ENCODE results near the gene UBE2D3.
"Not testable (repeated sequence)": the region's sequence is repeated elsewhere in the genome, so short reads cannot be mapped to it uniquely, and the experiment has no call there.

Gene UBE2D3

DNA sequence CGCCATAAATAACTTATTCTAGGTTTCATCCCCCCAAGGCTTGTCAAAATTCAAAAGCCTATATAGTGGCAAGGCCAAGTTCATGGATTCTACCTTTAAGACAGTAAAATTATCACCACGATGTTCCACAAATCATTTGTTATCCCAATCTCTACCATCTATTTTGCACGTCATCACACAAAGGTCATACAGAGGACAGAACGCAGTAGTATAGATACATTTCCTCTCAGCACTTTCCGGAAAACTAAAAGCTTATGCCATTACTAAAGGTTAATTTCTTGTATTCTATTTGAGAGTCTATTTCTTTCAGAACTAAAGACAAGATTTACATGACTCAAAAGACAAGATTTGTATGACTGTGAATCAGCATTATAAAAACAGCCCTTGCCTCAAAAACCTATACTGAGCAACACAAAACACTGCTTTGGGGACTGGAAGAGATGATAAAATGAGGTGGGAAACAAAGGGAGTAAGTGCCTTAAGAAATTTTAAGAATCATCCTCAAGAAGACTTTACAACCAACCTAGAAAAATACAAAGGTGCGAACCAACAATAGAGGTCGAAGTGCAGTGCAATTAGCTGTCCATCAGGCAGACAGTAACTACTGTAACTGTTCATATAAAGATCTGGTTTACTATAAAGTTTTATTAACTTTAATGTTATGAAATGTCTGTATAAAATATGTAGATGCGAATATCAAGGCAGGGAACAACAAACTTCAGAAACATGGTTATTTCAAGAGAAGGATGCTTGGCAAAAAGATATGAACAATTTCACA, 7.6 kb downstream of the UBE2D3 start:
- Mint-ChIP-seq H3K36me3 (no peaks in the 10 kb centered on the region), H3K4me3 (no peak overlapping the region), H3K27ac (no peak overlapping the region), H3K9me3 (no peaks in the 10 kb centered on the region), H3K4me1 (peaks cover 70% of the 10 kb centered on the region)
- no peak for DNase-seq (ENCODE audit: low spot score in 2 of 2)
- ATAC-seq, result peak; percentile 82

GRCh38 chr4:102819100-102819499, 8.3 kb downstream of the UBE2D3 start:
- H3K36me3 Mint-ChIP-seq; H3K4me3 Mint-ChIP-seq; ATAC-seq; H3K9me3 Mint-ChIP-seq; DNase-seq (ENCODE audit: low spot score in 2 of 2): not testable (repeated sequence)
- Mint-ChIP-seq H3K4me1 (peaks cover 70% of the 10 kb centered on the region), H3K27ac (peak overlapping the region; percentile 37)

- no peak for DNase-seq (ENCODE audit: low spot score in 2 of 2)
- peak overlapping the region; percentile 79 for H3K27ac Mint-ChIP-seq
- no peaks in the 10 kb centered on the region for H3K36me3 Mint-ChIP-seq
- H3K4me3 Mint-ChIP-seq, result no peak overlapping the region
- ATAC-seq, result peak; percentile 18
- no peaks in the 10 kb centered on the region for H3K9me3 Mint-ChIP-seq
- peaks cover 77% of the 10 kb centered on the region for H3K4me1 Mint-ChIP-seq
These were observed 9.6 kb downstream of the UBE2D3 start for GRCh38 chr4:102817613-102818268.

GRCh38 chr4:102817021-102817605, 10.2 kb downstream of the UBE2D3 start:
- H3K27ac Mint-ChIP-seq, result peak overlapping the region; percentile 79
- no peaks in the 10 kb centered on the region for H3K36me3 Mint-ChIP-seq
- peaks cover 75% of the 10 kb centered on the region for H3K4me1 Mint-ChIP-seq
- ATAC-seq (peak; percentile 62), DNase-seq (ENCODE audit: low spot score in 2 of 2) (no peak)
- no peak overlapping the region for H3K4me3 Mint-ChIP-seq
- no peaks in the 10 kb centered on the region for H3K9me3 Mint-ChIP-seq

- DNase-seq (ENCODE audit: low spot score in 2 of 2), result no peak
- no peaks in the 10 kb centered on the region for H3K36me3 Mint-ChIP-seq
- H3K4me3 Mint-ChIP-seq, result no peak overlapping the region
These were observed 11.4 kb downstream of the UBE2D3 start for GRCh38 chr4:102815981-102816380.

DNA sequence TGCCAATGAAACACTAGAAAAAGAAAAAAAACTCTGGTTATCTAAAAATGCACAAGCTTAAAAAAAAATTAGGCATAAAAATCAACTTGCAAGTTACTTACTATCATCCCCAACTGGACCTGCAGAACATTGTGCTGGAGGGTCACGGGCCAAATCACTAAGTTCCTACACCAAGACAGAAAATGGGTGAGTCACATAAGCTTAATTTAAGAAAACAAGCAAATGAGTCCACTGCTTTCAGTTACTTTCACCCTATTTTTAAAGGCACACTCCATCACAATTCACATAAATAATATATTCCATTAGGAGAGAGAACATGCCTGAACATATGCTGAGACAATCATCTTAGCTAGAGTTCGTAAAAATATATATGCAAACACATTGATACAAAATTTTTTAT, 17.7 kb downstream of the UBE2D3 start:
- ATAC-seq (no peak), DNase-seq (ENCODE audit: low spot score in 2 of 2) (no peak)
- H3K27ac Mint-ChIP-seq, result peak overlapping the region; percentile 40
- H3K4me1 Mint-ChIP-seq, result peaks cover 66% of the 10 kb centered on the region
- no peaks in the 10 kb centered on the region for H3K9me3 Mint-ChIP-seq
- no peaks in the 10 kb centered on the region for H3K36me3 Mint-ChIP-seq
- peak overlapping the region; percentile 11 for H3K4me3 Mint-ChIP-seq

More at GRCh38 chr4:102815981-102816380, 11.4 kb downstream of the UBE2D3 start:
- no peaks in the 10 kb centered on the region for H3K9me3 Mint-ChIP-seq
- ATAC-seq, result peak; percentile 53
- H3K4me1 Mint-ChIP-seq, result peaks cover 79% of the 10 kb centered on the region
- peak overlapping the region; percentile 79 for H3K27ac Mint-ChIP-seq

DNA sequence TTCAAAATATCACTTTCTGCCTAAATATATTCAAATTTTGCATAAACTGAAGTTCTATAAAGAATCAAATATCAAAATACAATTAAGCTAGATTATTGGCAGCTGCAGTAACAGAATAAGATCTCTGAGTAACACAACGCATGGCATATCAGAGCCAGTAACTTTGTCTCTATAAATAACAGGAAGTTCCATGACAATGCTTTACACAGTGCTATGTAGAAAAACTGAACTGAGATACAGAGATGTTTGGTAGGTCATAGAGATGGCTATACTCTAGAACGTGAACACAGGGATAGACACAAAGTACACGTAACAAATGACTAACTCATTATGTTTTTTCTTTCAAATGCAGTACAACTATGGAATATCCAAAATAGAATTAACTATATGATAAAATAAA, 18.2 kb downstream of the UBE2D3 start:
- Mint-ChIP-seq H3K4me3 (no peak overlapping the region), H3K9me3 (no peaks in the 10 kb centered on the region), H3K4me1 (peaks cover 66% of the 10 kb centered on the region), H3K27ac (peak overlapping the region; percentile 40), H3K36me3 (no peaks in the 10 kb centered on the region)
- ATAC-seq (peak; percentile 61), DNase-seq (ENCODE audit: low spot score in 2 of 2) (no peak)

DNA sequence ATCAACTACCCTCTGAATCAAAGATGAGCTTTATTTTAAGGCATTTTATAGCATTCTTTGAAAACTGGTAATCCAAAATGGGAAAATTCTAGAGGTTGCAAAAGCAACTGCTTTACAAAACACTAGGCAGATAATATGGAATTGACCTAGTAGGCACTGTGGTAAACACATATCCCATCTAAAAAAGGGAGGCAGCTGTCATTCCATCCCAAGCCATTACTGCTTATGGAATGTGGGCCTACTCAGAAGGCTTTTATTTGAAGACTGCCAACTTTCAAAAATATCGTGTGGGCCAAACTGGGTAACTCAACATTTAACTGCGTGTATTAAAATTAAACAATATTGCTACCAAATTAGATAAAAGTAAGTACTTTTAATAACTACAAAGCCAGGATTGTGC, 19.3 kb downstream of the UBE2D3 start:
- no peak for ATAC-seq
- H3K4me3 Mint-ChIP-seq, result no peak overlapping the region
- peak overlapping the region; percentile 76 for H3K27ac Mint-ChIP-seq
- no peaks in the 10 kb centered on the region for H3K36me3 Mint-ChIP-seq
- no peak for DNase-seq (ENCODE audit: low spot score in 2 of 2)
- peaks cover 63% of the 10 kb centered on the region for H3K4me1 Mint-ChIP-seq
- H3K9me3 Mint-ChIP-seq, result no peaks in the 10 kb centered on the region

DNA sequence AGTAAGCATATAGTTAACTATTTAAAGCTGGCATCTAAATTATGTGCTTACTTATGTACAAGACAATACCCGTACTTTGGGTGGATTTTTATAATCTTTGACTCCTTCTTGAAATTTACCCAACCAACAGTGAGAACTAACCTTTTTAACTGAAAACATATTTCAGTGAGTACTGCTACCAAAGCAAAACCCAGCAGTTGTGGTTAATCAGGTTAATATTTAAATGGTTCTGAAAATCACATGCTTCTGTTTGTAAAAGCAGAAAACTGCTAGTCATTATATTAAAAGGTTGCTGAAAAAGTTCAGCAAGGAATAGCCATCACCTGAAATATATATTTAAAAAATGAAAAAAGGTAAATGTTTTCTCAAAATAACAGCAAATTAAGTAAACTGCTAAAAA, 20.0 kb downstream of the UBE2D3 start:
- H3K9me3 Mint-ChIP-seq, result no peaks in the 10 kb centered on the region
- H3K4me3 Mint-ChIP-seq, result no peak overlapping the region
- no peak for DNase-seq (ENCODE audit: low spot score in 2 of 2)
- no peaks in the 10 kb centered on the region for H3K36me3 Mint-ChIP-seq
- H3K27ac Mint-ChIP-seq, result peak overlapping the region; percentile 76
- no peak for ATAC-seq
- H3K4me1 Mint-ChIP-seq, result peaks cover 64% of the 10 kb centered on the region

GRCh38 chr4:102799816-102800215, 27.5 kb downstream of the UBE2D3 start:
- no peak for DNase-seq (ENCODE audit: low spot score in 2 of 2)
- Mint-ChIP-seq H3K4me3 (no peak overlapping the region), H3K36me3 (no peaks in the 10 kb centered on the region), H3K27ac (no peak overlapping the region), H3K9me3 (no peaks in the 10 kb centered on the region), H3K4me1 (peaks cover 27% of the 10 kb centered on the region)
- no peak for ATAC-seq

- Mint-ChIP-seq H3K4me3 (no peak overlapping the region), H3K4me1 (peaks cover 22% of the 10 kb centered on the region), H3K36me3 (peaks cover 15% of the 10 kb centered on the region), H3K27ac (no peak overlapping the region), H3K9me3 (peaks cover 5% of the 10 kb centered on the region)
- ATAC-seq, result no peak
- DNase-seq (ENCODE audit: low spot score in 2 of 2), result no peak
These were observed 32.4 kb downstream of the UBE2D3 start for GRCh38 chr4:102794999-102795398.

GRCh38 chr4:102792361-102792936, 34.9 kb downstream of the UBE2D3 start:
- ATAC-seq (no peak), DNase-seq (ENCODE audit: low spot score in 2 of 2) (no peak)
- Mint-ChIP-seq H3K4me3 (no peak overlapping the region), H3K9me3 (peaks cover 7% of the 10 kb centered on the region), H3K4me1 (peaks cover 34% of the 10 kb centered on the region), H3K27ac (peak overlapping the region; percentile 3), H3K36me3 (peaks cover 29% of the 10 kb centered on the region)

DNA sequence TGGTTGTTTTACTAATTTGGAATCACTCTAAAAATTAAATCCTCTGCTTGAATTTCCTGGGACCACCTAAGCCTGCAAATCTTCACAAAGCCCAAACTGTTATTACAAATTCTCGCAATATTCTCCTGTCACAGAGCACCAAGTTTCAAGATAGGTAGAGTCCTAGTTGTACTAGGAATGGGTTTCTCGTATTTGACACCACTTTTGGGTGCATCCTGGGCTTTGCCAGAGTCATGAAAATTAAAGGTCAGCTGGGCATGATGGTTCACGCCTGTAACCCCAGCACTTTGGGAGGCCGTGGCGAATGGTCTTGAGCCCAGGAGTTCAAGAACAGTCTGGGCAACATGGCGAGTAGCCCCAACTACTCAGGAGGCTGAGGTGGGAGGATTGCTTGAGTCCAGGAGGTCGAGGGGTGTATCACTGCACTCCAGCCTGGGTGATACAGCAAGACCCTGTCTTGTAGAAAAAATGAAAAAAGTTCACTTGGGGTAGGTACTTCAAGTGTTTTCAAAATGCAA, 36.0 kb downstream of the UBE2D3 start:
- no peak for DNase-seq (ENCODE audit: low spot score in 2 of 2)
- Mint-ChIP-seq H3K4me3 (no peak overlapping the region), H3K9me3 (peaks cover 7% of the 10 kb centered on the region), H3K4me1 (peaks cover 41% of the 10 kb centered on the region), H3K27ac (peak overlapping the region; percentile 3), H3K36me3 (peaks cover 29% of the 10 kb centered on the region)
- ATAC-seq, result no peak

GRCh38 chr4:102789317-102789717, 38.0 kb downstream of the UBE2D3 start:
- Mint-ChIP-seq H3K9me3 (peaks cover 7% of the 10 kb centered on the region), H3K4me1 (peaks cover 36% of the 10 kb centered on the region), H3K27ac (peak overlapping the region; percentile 88), H3K4me3 (peak overlapping the region; percentile 21), H3K36me3 (peaks cover 35% of the 10 kb centered on the region)
- DNase-seq (ENCODE audit: low spot score in 2 of 2) (no peak), ATAC-seq (peak; percentile 84)

GRCh38 chr4:102787944-102788343, 39.4 kb downstream of the UBE2D3 start:
- Mint-ChIP-seq H3K27ac (peak overlapping the region; percentile 48), H3K9me3 (peaks cover 7% of the 10 kb centered on the region), H3K4me1 (peaks cover 36% of the 10 kb centered on the region), H3K36me3 (peaks cover 37% of the 10 kb centered on the region), H3K4me3 (no peak overlapping the region)
- no peak for ATAC-seq
- no peak for DNase-seq (ENCODE audit: low spot score in 2 of 2)

All from stimulated activated effector memory CD8-positive, alpha-beta T cell treated with anti-CD3 and anti-CD28 coated beads, Interleukin-12 subunit alpha, Interleukin-12 subunit beta, amount 100 ng/mL, for 72 hours (primary cell).